Measurements from ENCODE around the gene ZNF821.

DNA sequence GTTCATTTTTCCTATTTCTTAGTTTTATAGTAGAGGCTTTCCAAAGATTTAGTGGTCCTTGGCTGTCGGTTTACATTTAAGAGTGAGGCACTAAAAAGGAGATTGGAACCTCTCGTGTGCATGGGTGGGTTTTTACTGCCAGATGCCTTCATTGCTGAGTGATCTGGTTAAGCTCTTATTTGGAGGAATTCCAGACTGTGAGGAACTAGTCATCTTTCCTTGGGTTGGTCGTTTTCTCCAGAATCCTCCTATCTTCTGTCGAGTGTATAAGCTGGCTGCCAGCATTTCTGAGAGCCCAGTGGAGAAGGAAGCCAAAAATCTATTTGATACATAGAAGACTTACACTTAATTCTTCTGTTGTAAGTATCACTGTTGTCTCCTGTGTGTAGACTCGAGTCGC lies 33.9 kb upstream of the ZNF821 start:
- TF ChIP-seq, protein P1, sequence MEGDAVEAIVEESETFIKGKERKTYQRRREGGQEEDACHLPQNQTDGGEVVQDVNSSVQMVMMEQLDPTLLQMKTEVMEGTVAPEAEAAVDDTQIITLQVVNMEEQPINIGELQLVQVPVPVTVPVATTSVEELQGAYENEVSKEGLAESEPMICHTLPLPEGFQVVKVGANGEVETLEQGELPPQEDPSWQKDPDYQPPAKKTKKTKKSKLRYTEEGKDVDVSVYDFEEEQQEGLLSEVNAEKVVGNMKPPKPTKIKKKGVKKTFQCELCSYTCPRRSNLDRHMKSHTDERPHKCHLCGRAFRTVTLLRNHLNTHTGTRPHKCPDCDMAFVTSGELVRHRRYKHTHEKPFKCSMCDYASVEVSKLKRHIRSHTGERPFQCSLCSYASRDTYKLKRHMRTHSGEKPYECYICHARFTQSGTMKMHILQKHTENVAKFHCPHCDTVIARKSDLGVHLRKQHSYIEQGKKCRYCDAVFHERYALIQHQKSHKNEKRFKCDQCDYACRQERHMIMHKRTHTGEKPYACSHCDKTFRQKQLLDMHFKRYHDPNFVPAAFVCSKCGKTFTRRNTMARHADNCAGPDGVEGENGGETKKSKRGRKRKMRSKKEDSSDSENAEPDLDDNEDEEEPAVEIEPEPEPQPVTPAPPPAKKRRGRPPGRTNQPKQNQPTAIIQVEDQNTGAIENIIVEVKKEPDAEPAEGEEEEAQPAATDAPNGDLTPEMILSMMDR (IDR thresholded peaks at IDR 0.05 in 8 of 11, conservative IDR thresholded peaks at IDR 0.05 in 3 of 11) = no peak
- TF ChIP-seq POLR2A (IDR thresholded peaks at IDR 0.05) = no peak
